DOHH2 (cell line): ENCODE data around the gene COA7.

Experiments
- H3F3A ChIP-seq: fragments of 200-600 bp; sonication (generic), shearing (Covaris generic); 2 replicates; pipeline ENCODE4 v1.6.0; 2016; ENCODE audit warnings: antibody characterized with exemption, mild to moderate bottlenecking; ENCODE audit not compliant: control insufficient read depth, insufficient read depth
- H3K27ac ChIP-seq: fragments of 200-600 bp; sonication (generic); 2 replicates; pipeline ENCODE4 v1.5.1; 2014; ENCODE audit warnings: low read depth, mild to moderate bottlenecking, low read length, moderate library complexity
- H3K27me3 ChIP-seq: fragments of 200-600 bp; sonication (generic); 2 replicates; pipeline ENCODE4 v1.6.1; 2014; ENCODE audit warnings: mild to moderate bottlenecking, low read length, mixed read lengths; ENCODE audit not compliant: control insufficient read depth
- H3K36me3 ChIP-seq: fragments of 200-600 bp; sonication (generic); 2 replicates; pipeline ENCODE4 v1.6.1; 2014; ENCODE audit warnings: mild to moderate bottlenecking, low read length, moderate library complexity, mixed read lengths; ENCODE audit not compliant: control insufficient read depth
- H3K4me1 ChIP-seq: fragments of 200-600 bp; sonication (generic); 2 replicates; pipeline ENCODE4 v1.6.1; 2014; ENCODE audit warnings: mild to moderate bottlenecking, low read length, mixed read lengths; ENCODE audit not compliant: control insufficient read depth
- H3K4me2 ChIP-seq: fragments of 200-600 bp; sonication (generic); 2 replicates; pipeline ENCODE4 v1.6.0; 2014; ENCODE audit warnings: mild to moderate bottlenecking, low read length, moderate library complexity
- H3K4me3 ChIP-seq: fragments of 200-600 bp; sonication (generic); 2 replicates; pipeline ENCODE4 v1.5.1; 2014; ENCODE audit warnings: mild to moderate bottlenecking, low read length, mixed read lengths
- H3K79me2 ChIP-seq: fragments of 200-600 bp; sonication (generic); 2 replicates; pipeline ENCODE4 v1.6.1; 2014; ENCODE audit warnings: mild to moderate bottlenecking, low read length, mixed read lengths; ENCODE audit not compliant: control insufficient read depth
- H3K9me2 ChIP-seq: fragments of 200-600 bp; sonication (generic); replicated peaks from 2 replicates; pipeline ENCODE4 v1.6.1; 2014; ENCODE audit warnings: mild to moderate bottlenecking, low read length, mixed read lengths; ENCODE audit not compliant: control insufficient read depth
- H3K9me3 ChIP-seq: fragments of 200-600 bp; sonication (generic); 2 replicates; pipeline ENCODE4 v1.6.1; 2014; ENCODE audit warnings: antibody characterized with exemption, low read length, mixed read lengths; ENCODE audit not compliant: control insufficient read depth, insufficient read depth
- H4K20me1 ChIP-seq: fragments of 200-600 bp; sonication (generic); 2 replicates; pipeline ENCODE4 v1.6.0; 2014; ENCODE audit warnings: low read depth, mild to moderate bottlenecking, antibody characterized with exemption, low read length, moderate library complexity; ENCODE audit not compliant: control insufficient read depth, insufficient read depth
- CTCF ChIP-seq: fragments of 200-600 bp; sonication (generic); IDR thresholded peaks from one replicate; pipeline ENCODE4 v1.5.1; 2014; ENCODE audit warnings: antibody characterized with exemption, mild to moderate bottlenecking, low read depth, low read length; ENCODE audit not compliant: poor library complexity, severe bottlenecking
- EZH2phosphoT487 ChIP-seq: fragments of 200-600 bp; sonication (generic); IDR thresholded peaks from 2 replicates; pipeline ENCODE4 v1.6.1; 2017; ENCODE audit warnings: borderline replicate concordance, mild to moderate bottlenecking, antibody characterized with exemption, low read length, moderate library complexity, mixed read lengths

The COA7 gene

GRCh38 chr1:52660807-52661206, 37.3 kb downstream of the COA7 start:
- H3K79me2 ChIP-seq, result no peaks in the 10 kb centered on the region
- no peaks in the 10 kb centered on the region for H3F3A ChIP-seq
- H3K27me3 ChIP-seq, result no peaks in the 10 kb centered on the region
- no peaks in the 10 kb centered on the region for H4K20me1 ChIP-seq
- no peak overlapping the region for H3K4me2 ChIP-seq
- TF ChIP-seq EZH2phosphoT487 (no peak), CTCF (no peak)
- H3K9me3 ChIP-seq, result no peaks in the 10 kb centered on the region
- no peaks in the 10 kb centered on the region for H3K9me2 ChIP-seq
- no peak overlapping the region for H3K27ac ChIP-seq
- H3K4me1 ChIP-seq, result no peaks in the 10 kb centered on the region
- no peaks in the 10 kb centered on the region for H3K36me3 ChIP-seq
- no peak overlapping the region for H3K4me3 ChIP-seq

GRCh38 chr1:52659851-52660596, 38.1 kb downstream of the COA7 start:
- H3K27ac ChIP-seq, result no peak overlapping the region
- H3K27me3 ChIP-seq, result no peaks in the 10 kb centered on the region
- TF ChIP-seq EZH2phosphoT487 (no peak), CTCF (no peak)
- H3K79me2 ChIP-seq, result no peaks in the 10 kb centered on the region
- H3K4me3 ChIP-seq, result no peak overlapping the region
- no peaks in the 10 kb centered on the region for H3K9me2 ChIP-seq
- no peaks in the 10 kb centered on the region for H3K4me1 ChIP-seq
- H3K4me2 ChIP-seq, result no peak overlapping the region
- H4K20me1 ChIP-seq, result no peaks in the 10 kb centered on the region
- no peaks in the 10 kb centered on the region for H3K36me3 ChIP-seq
- H3K9me3 ChIP-seq, result no peaks in the 10 kb centered on the region
- H3F3A ChIP-seq, result no peaks in the 10 kb centered on the region

DNA sequence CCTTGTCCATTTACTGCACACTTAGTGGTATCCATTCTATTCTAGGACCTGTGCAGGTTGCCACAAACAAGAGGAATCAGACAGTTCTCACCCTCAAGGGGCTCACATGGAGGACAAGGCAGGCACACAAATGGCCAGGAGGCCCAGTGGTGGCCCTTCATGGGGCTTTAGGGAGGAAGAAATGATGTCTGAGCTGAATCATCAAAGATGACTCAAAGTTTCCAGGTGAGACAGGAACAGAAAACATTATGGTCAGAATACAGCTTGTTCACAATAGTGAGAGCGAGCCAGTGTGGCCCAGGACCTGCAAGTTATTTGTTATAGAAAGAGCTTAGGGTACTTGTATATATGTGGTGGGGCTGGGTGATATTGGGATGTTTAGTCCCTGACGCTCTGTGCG, 38.8 kb downstream of the COA7 start:
- Histone ChIP-seq H3K4me2 (no peak overlapping the region), H3K36me3 (no peaks in the 10 kb centered on the region), H3K27me3 (no peaks in the 10 kb centered on the region), H3K9me3 (no peaks in the 10 kb centered on the region), H3K9me2 (no peaks in the 10 kb centered on the region), H3F3A (no peaks in the 10 kb centered on the region), H3K4me3 (no peak overlapping the region), H3K79me2 (no peaks in the 10 kb centered on the region), H3K4me1 (no peaks in the 10 kb centered on the region), H3K27ac (no peak overlapping the region), H4K20me1 (no peaks in the 10 kb centered on the region)
- TF ChIP-seq EZH2phosphoT487 (no peak), CTCF (no peak)
